DMS 273 (cell line): ENCODE results near the gene HVCN1.
A peak's percentile ranks its signal among the peaks of the same experiment; 100 is the strongest.

Experiments used
- DNase-seq: peaks from one replicate; lab custom pipeline; 2025; ENCODE audit not compliant: unreplicated experiment; lab: John Stamatoyannopoulos, UW

The HVCN1 gene

DNA sequence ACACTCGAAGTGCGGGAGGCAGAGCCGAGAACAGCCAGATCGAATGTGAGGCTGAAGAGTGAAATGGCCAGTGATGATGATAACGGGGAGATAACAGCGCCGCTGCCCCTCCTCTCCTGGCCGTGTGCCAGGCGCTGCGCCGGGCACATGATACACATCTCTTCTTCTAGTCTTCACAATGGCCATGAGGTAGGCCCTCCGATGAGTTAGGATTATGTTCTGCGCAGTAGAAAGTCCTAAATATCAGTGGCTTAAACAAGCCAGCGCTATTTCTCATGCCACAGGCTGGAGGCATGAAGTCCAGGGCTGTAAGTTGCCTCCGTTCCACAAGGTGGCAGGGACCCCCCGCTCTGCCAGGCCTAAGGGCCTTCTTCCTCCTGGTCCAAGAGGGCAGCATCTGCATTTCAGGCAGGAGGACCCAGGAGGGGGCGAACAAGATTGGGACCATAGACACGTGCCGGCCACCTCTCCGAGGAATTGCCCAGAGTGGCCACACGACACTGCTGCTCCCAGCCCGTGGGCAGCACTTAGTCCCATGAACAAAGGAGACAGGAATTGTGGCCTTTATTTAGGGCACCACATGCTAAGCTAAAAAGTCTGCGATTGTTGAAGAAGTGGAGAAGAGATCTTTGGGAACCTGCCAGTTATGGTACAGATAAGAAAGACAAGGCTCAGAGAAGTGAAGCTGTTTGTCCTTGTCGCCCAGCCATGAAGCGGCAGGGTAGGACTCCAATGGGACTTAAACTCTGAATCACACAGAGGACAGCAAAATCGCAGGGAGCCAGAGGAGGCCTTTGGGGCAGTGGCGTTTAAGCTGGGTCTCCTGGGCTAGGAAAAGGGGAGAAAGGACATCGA lies 10.9 kb upstream of the HVCN1 start:
- peak; percentile 16 for DNase-seq

DNA sequence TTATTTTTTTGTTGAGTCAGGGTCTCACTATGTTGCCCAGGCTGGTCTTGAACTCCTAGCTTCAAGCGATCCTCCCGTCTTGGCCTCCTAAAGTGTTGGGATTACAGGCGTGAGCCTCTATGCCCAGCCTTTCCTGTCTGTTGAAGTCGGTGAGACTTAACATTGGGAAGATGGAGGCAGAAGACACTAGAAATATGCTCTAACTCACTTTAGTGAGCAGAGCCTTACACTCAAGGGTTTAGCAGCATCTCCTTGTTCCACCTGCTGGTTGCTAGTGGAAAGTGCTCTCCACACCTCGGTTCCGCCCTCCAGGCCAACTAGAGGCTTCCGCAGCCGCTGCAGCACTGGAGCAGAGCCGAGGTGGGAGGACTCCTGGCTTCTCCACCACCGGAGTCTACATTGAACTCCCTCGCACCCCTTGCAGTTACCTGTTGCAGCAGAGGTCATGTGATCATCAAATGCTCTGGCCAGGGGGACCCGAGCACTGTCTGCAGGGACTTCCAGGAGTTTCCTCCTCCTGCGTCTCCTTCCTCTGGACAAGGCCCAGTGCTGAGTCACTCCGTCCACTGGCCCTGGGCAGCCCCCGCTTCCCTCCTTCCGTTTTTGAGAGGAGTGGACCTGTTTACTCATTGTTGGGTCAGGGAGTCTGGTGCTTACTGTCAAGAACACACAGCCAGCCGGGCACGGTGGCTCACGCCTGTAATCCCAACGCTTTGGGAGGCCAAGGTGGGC lies 9.4 kb upstream of the HVCN1 start:
- DNase-seq: peak; percentile 87

DNA sequence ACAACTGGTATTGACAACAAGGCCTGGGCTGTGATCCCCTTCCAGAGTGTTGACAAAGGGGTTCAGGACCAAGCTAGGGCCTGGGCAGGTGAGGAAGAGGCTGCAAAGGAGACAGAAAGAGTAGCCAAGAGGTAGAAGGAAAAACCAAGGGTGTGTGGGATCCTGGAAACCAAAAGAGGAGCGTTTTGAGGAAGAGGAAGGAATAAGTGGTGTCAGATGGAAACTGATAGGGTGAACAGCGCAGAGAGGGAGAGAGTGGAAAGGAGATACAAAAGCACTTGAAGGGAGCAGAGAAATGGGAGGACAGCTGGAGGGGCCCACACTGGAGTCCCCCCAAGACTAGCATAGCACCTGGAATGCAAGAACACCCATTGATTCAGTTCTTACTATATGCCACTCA lies 8.3 kb upstream of the HVCN1 start:
- no peak for DNase-seq

DNA sequence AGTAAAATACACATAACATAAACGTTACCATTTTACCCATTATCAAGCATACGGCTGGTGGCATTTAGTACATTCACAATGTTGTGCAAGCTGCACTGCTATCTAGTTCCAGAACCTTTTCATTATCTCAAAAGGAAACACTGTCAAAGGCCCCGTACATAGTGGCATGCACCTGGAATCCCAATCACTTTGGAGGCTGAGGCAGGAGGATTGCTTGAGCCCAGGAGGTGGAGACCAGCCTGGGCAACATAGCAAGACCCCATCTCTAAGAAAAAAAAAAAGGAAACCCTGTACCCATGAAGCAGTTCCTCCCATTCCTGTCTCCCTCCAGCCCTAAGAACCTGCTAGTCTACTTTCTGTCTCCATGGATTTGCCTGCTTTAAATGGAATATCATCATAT lies 7.4 kb upstream of the HVCN1 start:
- no peak for DNase-seq

DNA sequence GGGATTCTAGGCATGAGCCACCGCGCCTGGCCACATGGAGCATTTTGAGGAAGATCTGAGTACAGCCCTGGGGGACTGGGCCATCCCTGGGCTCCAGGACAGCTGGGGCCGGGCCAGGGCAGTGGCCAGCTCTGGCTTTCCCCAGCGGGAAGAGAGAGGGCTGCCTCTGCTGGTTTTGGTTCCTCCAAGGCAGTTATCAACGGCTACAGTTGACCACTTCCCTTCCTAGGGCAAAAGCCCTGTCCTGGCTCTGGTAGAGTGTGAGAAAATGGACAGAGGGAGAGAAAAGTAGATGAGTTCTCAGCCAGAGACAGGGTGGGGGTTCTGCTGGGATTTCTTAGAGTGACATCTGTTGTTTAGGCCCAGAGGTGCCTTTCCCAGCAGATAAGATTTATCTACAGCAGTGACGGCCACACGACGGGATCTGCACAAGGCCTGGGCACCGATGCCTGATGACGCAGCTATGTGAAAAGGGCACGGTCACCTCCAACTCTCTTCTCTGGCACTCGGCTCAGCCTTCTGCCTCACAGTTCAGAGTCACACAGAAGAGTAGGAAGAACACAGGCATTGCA lies 5.5 kb upstream of the HVCN1 start:
- DNase-seq: peak; percentile 19

DNA sequence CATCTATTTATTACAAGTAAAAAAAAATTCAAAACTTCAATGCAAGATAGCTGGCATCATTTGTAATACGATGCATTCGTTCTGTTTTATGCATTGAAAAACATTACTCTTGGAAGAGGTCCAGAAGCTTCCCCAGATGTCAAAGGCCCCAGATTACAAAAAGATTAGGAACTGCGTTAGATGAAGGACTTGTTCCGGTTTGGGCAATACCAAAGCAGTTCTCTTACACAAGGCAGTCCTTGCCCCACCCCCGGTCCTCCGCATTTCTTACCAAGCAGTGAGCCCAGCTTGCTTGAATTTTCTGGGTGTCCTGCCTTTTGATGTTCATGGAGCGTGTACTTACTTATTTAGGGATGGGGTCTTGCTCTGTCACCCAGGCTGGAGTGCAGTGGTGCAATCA lies 4.8 kb upstream of the HVCN1 start:
- peak; percentile 31 for DNase-seq

DNA sequence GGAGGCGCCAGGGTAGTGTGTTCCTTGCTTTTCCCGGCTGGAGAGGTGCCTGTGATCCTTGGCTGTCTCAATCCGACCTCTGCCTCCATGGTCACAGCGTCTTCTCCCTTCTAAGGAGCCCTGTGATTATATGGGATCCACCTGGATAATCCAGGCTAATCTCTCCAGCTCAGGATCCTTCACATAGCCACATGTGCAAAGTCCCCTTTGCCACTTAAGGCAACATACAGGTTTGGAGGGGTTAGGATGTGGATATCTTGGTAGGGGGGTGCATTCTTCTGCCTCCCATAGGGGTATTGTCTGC lies 1.2 kb upstream of the HVCN1 start:
- DNase-seq: no peak

DNA sequence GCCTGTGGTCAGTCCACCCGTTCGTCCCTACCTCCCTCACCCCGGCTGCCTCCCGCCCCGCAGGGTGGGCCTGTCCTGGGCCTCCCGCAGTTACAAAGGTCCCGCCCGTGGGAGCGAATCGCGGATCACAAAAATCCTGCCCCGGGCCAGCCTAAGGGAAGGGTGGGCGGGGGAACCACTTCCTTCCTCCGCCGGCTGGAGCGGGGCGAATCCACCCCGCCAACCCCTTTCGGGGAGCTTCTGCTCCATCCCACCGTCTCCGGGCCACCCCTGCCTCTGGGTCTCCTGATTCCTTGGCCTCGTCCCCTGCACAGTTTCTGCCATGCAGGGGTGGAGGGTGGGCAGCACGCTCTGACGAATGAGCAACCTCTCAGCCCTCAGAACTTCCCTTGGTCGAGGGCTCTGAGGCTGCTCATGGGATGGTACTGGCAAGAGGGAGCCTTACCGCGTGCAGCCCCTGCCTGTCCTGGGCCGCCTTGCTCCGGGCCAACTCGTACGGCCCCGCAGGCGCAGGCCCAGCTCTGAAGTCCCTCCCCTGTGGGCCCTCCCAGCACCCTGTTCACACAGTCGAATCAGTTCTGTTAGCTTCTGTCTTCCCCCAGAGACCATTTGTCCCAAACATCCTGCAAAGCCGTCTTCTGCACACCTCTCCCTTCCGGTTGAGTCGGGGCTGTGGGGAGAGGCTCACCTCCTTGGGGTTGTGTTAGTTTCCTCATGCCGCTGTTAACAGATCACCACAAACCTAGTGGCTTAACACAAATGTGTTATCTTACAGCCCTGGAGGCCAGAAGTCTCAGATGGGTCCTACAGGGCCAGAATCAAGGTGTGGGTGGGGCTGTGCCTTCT lies 589 bp upstream of the HVCN1 start:
- DNase-seq: no peak

DNA sequence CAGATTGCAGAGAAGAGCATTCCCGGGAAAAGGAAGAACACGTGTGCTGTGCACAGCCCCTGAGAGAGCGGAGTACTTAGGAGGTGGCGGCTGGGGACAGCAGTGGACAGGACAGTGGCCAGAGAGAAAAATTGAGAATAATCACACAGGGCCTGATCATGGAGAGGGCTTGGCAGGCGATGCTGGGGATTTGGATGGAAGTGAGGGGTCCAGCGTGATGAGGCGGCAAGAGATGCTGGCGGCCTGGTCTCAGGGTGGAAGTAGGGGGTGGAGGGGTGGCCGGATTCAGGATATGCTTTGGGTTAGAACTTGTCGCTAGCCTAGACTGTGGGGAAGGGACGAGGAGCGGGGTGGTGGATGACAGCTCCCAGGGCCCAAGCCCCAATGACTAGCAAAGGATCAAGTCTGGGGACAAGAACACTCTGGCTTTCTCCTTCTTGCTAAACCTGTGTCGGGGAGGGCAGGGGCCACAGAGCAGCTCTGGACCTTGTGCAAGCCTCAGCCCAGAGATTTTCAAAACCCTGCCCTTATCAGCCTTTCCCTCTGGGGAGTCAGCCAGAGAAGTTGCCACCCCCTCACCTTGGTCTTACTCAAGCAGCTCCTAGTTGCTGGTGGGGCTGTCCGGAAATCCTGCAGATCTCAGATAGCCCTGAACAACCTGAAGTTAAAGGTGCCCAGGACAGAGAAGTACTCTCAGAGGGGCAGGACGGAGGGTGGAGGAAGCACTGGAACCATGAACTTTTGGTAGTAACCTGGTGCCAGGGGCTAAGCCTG lies 1.3 kb downstream of the HVCN1 start:
- no peak for DNase-seq

DNA sequence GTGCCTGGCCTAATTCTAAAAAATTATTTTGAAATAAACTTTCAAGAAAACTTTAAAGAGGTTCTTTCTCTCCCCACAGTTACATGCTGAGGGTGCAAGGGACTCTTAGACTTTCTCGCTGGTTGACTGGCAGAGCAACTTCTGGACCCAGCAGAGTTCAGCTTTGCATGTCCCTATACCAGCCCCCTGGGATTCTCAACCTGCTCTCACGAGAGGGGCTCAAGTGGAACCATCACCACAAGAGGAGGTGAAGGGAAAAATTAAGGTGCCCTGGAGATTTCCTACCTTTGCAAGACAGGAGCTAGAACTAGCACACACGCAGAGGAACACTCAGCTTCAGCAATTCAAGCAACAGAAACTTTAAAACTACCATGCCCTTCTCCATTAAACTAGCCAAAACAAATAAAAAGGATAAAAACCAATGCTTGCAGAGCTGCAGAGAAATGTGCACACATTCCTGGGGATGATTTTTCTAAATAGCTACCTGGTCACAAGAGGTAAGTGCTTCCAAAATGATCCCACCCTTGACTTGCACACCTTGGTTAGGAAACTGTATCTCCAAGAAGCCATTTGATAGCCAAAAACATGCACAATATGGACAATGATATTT lies 2.5 kb downstream of the HVCN1 start:
- DNase-seq: no peak

DNA sequence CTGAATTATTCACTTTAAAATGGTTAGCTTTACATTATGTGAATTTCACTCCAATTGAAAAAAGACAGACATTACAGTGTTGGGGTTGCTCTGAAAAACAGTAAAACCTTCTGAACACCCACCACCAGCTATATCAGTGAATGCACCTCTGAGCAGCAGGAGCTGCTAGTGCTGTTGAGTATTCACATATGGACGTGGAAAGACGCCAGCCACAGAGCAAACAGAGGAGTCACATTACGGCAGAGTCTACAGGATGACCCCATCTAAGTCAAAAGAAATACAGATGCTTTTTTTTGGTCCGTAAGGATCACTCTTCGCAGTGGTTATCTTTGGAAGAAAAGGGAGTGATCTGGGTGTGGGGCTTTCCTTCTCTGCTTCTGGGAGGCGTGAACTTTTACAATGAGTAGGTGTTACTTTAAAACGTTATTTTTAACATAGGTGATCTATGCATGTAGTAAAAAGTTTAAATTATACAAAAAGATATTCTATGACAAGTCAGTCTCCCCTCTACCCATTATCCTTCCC lies 4.5 kb downstream of the HVCN1 start:
- peak; percentile 83 for DNase-seq

DNA sequence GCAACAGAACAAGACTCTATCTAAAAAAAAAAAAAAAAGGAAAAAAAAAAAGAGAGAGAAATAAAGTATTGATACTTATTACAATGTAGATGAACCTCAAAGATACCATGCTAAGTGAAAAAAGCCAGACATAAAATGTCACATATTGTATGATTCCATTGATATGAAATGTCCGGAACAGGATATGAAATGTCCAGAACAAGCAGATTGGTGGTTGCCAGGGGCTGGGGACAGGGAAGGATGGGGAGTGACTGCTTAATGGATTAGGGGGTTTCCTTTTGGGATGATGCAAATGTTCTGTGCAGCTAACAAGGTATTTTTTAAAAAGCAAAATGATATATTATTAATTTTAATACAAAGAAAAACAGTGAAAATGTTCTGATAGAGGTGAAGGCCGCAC lies 5.0 kb downstream of the HVCN1 start:
- no peak for DNase-seq

DNA sequence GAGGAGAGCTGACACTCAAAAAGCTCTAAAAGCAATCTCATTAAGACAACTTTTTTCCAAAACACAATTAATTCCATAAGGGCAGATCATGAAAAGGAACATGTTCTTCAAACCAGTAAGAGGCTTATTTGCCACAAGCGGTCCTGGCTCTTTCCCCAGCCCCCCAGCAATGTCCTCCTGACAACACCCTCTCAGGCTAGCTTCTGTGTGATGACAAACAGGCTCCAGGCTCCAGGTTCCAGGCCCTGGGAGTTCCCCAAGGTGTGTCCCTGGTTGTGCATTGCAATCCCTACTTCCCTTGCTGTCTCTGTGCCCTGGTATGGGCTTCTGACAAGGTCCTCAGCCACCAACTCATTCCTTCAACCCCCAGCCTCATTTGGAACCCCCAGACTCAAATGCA lies 8.9 kb downstream of the HVCN1 start:
- no peak for DNase-seq

DNA sequence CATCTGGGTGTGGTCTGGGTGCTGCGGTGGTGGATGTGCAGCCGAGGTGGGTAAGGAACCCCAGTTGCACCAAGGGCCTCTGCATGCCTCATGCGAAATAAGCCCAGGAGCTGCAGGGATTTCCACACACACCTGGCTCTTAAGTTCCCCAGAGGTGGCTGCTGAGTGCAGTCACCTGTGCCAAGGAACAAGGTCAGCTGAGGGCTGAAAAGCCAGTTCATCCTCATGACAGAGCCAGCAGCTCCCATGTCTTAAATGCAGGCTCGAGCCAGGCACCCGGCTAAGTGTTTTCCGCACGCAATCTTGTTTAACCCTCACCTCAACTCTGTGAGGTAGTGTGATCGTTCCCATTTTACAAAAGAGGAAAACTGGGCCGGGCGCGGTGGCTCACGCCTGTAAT lies 9.7 kb downstream of the HVCN1 start:
- DNase-seq: no peak

DNA sequence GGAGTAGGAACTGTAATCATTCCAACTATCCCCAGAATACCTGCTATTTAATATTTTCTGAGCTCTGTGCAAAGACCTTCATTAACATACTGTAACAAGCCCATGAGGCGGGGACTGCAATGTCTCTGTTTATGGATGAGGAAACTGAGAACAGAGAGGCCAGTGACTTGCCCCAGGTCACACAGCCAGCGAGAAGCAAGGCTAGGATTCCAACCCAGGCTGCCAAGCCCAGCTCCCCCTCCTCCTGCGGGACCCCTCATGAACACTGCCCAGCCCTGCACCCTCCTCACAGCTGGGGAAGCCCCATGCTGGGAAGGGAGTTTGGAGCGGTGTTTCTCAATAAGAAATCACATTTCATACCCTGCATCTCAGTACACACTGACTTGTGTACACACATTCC lies 10.9 kb downstream of the HVCN1 start:
- no peak for DNase-seq

DNA sequence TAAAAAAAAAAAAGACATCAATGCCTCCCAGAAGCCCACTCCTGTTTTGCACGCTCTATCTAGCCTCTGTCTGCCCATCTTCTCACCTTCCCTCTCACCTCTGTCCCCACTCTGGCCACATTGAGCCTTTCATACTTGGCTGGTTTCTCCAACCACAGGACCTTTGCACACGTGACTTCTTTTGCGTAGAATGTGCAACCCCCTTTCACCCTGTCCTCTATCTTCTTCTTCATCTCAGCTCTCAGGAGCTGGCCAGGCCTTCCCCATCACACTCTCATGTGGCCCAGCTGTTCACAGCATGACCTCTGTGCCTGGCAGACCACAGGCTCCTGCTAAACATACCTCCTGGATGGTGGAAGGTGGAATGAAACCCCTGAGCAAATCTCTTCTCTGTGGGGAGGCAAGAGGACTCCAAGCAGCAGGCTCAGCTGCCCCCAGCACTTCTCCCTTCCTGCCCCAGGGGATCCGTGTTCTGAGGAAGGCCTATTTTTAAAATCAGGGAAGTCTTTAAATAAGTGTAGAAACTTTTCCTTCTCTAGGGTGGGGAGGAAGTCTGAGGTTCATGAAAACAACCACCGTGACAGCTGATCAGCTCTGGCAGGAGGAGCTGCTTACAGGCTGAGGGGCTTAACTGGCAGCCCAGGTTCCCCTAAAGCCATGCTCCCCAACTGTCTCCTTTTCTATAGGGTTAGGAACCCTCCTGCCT lies 11.6 kb downstream of the HVCN1 start:
- no peak for DNase-seq

DNA sequence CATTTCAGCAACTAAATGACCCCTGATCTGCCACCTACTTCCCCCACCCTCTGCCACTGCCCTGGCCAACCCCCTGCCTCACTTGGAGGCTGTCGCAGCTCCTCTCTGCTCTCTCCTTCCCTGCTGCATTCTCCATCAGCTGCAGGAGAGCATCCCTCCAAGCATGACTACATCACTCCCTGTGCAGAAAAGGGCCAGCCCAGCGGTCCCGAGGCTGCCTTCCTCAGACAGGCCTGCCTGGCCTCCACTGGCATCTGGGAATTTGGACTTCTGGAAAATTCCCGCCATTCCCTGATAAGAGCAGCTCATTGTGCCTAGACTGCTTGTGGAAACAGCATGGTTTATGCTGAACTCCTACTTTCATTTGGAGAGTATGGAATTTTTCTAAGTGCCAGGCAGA lies 12.7 kb downstream of the HVCN1 start:
- DNase-seq: no peak

DNA sequence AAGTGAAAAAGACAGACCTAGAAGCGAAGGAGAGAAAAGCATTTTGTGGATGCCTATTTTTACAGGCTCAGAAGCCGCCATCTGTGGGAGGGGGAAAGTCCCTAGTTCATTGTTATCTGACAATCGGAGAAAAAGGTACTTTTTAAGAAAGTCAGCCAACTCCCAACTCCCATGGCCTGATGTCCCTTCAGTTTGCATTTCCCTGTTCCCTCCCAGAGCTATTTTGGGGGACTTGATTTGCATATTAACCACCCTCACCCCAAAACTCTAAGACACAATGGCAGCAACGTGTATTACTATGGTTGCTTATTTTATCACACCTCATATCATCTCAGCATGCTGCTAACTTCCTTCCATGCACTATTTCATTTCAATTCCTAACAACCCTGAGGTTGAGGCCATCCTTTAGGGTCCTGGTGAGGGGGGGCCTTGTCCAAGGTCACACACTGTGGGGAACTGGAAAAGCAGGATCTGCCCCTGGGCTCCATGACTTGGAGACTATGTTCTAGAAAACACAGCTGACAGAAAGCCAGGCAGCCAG lies 18.7 kb downstream of the HVCN1 start:
- DNase-seq: no peak

DNA sequence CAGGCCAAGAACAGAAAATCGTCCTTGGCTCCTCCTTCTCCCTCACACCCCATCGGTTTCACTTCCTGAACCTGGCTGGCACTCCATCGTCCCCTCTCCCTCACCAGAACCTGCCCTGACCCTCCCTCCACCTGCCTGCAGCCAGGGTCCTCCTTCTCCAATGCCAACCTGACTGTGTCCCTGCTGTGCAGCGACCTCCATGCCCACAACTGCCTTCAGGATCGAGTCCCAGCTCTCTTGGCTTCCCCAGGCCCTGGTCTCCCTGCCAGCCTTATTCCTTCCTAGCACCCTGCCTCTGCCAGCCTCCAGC lies 19.8 kb downstream of the HVCN1 start:
- no peak for DNase-seq
